ENCODE data around the gene CNOT4.

DNA sequence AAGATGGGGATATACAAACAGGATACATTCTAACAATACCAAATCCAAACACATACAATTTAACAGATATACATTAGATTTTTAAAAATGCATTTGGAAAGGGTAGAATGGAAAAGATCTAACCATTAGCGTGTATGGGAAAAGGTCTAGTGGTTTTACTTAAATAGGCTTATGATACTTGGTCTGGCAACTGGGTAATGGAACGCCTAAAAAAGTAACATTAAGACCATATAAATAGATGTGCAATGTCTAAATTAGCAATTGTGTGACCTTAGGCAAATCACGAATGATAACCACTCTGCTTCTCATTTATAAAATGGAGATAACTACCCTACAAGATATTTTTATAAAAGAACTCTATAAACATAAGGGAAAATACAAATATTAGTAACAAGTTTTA, 135.2 kb downstream of the CNOT4 start:
- TF ChIP-seq, protein P1, sequence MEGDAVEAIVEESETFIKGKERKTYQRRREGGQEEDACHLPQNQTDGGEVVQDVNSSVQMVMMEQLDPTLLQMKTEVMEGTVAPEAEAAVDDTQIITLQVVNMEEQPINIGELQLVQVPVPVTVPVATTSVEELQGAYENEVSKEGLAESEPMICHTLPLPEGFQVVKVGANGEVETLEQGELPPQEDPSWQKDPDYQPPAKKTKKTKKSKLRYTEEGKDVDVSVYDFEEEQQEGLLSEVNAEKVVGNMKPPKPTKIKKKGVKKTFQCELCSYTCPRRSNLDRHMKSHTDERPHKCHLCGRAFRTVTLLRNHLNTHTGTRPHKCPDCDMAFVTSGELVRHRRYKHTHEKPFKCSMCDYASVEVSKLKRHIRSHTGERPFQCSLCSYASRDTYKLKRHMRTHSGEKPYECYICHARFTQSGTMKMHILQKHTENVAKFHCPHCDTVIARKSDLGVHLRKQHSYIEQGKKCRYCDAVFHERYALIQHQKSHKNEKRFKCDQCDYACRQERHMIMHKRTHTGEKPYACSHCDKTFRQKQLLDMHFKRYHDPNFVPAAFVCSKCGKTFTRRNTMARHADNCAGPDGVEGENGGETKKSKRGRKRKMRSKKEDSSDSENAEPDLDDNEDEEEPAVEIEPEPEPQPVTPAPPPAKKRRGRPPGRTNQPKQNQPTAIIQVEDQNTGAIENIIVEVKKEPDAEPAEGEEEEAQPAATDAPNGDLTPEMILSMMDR (conservative IDR thresholded peaks at IDR 0.05 in 1 of 2, IDR thresholded peaks at IDR 0.05 in 1 of 2; ENCODE audit: extremely low read depth in 1 of 2, insufficient read depth in 1 of 2, low read depth in 1 of 2, low read length in 2 of 2) = no peak
- no peak for TF ChIP-seq EZH2 (IDR thresholded peaks at IDR 0.05; ENCODE audit: borderline replicate concordance, low read length)
